Ascending aorta (tissue), 2 donors: ENCODE results near the gene OVOL3. TPM values are rescaled to one million over a fixed set of nuclear protein-coding genes. Genes with fewer than 3 reads are reported as not detected.

ENCODE experiments used
- DNase-seq, 2 donors: peaks; one replicate each; pipeline ENCODE4 v3.0.0-alpha.2; 2019; ENCODE audit warnings: low spot score in 2 of 2
- H3K27ac ChIP-seq, 2 donors: fragments of 200-600 bp; sonication (generic); one replicate each; pipeline ENCODE4 v1.5.1; 2016 to 2017; ENCODE audit warnings: mild to moderate bottlenecking in 1 of 2
- H3K27me3 ChIP-seq: fragments of 200-600 bp; sonication (generic); one replicate; pipeline ENCODE4 v1.5.1; 2017
- H3K36me3 ChIP-seq, 2 donors: fragments of 200-600 bp; sonication (generic); one replicate each; pipeline ENCODE4 v1.5.1; 2016
- H3K4me1 ChIP-seq, 2 donors: fragments of 200-600 bp; sonication (generic); one replicate each; pipeline ENCODE4 v1.5.1; 2016 to 2017; ENCODE audit warnings: mild to moderate bottlenecking in 1 of 2
- H3K4me3 ChIP-seq, 2 donors: fragments of 200-600 bp; sonication (generic); one replicate each; pipeline ENCODE4 v1.5.1; 2016 to 2017; ENCODE audit warnings: mild to moderate bottlenecking in 1 of 2
- H3K9me3 ChIP-seq, 2 donors: fragments of 200-600 bp; sonication (generic); one replicate each; pipeline ENCODE4 v1.5.1; 2016
- intact Hi-C: fragments of 100-400 bp; cut with DNase I; formaldehyde crosslinking; loops from one replicate; pipeline ENCODE4 v1.15.1; 2023
- total RNA-seq: library from RNA; depleted of rRNA; stranded (reverse); fragments of >200 nt; gene quantifications from one replicate; pipeline ENCODE4 v1.1.0, GENCODE V29; 2016
- TF ChIP-seq, protein P1 (sequence below), 3 experiments: fragments of 200-600 bp in 2 of 3; fragments of 450-650 bp in 1 of 3; sonication (generic) in 2 of 3; IDR thresholded peaks; one replicate each; pipeline ENCODE4 v1.5.1; 2016 to 2019; ENCODE audit warnings: antibody characterized with exemption in 3 of 3, mild to moderate bottlenecking in 1 of 3, moderate library complexity in 1 of 3

Gene OVOL3
- total RNA-seq, 1 donor from 2014 or later: not detected

DNA sequence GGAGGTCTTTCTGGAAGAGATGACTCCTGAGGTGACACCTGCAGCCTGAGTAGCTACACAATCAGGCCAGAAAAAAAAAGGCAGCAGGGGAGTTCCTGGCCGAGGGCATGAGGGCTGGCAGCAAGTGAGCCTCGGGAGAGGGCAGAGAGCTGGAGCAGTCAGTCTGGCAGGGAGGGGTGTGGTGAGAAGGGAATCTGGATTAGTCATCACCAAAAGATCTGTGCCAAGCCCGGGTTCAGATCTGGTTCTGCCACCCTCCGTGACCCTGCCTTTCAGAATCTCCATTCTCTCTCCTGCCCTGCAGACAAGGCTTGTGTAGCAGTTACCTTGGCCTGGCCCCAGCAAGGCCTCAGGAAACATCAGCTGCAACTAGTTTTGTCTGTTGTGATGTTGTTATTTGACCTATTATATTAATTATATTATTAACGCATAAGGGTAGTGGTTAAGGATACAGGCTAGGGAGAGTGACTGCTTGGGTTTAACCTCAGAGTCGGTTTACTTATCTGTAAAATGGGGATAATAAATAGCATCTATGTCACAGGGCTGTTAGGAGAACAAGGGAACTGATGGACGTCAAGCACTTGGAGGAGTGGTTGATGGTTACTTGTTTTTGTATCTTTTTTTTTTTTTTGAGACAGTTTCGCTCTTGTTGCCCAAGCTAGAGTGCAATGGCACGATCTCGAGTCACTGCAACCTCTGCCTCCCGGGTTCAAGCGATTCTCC, 26.2 kb downstream of the OVOL3 start:
- intact Hi-C loops: no loop called here
- H3K27me3 ChIP-seq: no peaks in the 10 kb centered on the region
- peaks cover 6 to 19% of the 10 kb centered on the region in 2 donors for H3K4me1 ChIP-seq
- H3K27ac ChIP-seq: peak overlapping the region; percentile 76 to 83
- peaks cover 3 to 5% of the 10 kb centered on the region in 2 donors for H3K36me3 ChIP-seq
- H3K9me3 ChIP-seq: no peaks in the 10 kb centered on the region
- peak overlapping the region in 1 of 2 donors; percentile 33 for H3K4me3 ChIP-seq
- peak; percentile 33 to 84 for DNase-seq
- TF ChIP-seq, protein P1, sequence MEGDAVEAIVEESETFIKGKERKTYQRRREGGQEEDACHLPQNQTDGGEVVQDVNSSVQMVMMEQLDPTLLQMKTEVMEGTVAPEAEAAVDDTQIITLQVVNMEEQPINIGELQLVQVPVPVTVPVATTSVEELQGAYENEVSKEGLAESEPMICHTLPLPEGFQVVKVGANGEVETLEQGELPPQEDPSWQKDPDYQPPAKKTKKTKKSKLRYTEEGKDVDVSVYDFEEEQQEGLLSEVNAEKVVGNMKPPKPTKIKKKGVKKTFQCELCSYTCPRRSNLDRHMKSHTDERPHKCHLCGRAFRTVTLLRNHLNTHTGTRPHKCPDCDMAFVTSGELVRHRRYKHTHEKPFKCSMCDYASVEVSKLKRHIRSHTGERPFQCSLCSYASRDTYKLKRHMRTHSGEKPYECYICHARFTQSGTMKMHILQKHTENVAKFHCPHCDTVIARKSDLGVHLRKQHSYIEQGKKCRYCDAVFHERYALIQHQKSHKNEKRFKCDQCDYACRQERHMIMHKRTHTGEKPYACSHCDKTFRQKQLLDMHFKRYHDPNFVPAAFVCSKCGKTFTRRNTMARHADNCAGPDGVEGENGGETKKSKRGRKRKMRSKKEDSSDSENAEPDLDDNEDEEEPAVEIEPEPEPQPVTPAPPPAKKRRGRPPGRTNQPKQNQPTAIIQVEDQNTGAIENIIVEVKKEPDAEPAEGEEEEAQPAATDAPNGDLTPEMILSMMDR (IDR thresholded peaks at IDR 0.05): no peak

GRCh38 chr19:36139120-36139472, 28.2 kb downstream of the OVOL3 start:
- peak overlapping the region; percentile 80 to 82 for H3K4me3 ChIP-seq
- no peaks in the 10 kb centered on the region for H3K9me3 ChIP-seq
- DNase-seq: no peak
- intact Hi-C loops: loop anchor here (1.0 kb wide), 1 partner anchor 11 kb away; no protein-coding TSS in a partner anchor
- H3K36me3 ChIP-seq: peaks cover 21 to 22% of the 10 kb centered on the region in 2 donors
- H3K4me1 ChIP-seq: peaks cover 6 to 19% of the 10 kb centered on the region in 2 donors
- TF ChIP-seq, protein P1 (IDR thresholded peaks at IDR 0.05): no peak
- H3K27ac ChIP-seq: peak overlapping the region; percentile 96 to 97
- no peaks in the 10 kb centered on the region for H3K27me3 ChIP-seq

DNA sequence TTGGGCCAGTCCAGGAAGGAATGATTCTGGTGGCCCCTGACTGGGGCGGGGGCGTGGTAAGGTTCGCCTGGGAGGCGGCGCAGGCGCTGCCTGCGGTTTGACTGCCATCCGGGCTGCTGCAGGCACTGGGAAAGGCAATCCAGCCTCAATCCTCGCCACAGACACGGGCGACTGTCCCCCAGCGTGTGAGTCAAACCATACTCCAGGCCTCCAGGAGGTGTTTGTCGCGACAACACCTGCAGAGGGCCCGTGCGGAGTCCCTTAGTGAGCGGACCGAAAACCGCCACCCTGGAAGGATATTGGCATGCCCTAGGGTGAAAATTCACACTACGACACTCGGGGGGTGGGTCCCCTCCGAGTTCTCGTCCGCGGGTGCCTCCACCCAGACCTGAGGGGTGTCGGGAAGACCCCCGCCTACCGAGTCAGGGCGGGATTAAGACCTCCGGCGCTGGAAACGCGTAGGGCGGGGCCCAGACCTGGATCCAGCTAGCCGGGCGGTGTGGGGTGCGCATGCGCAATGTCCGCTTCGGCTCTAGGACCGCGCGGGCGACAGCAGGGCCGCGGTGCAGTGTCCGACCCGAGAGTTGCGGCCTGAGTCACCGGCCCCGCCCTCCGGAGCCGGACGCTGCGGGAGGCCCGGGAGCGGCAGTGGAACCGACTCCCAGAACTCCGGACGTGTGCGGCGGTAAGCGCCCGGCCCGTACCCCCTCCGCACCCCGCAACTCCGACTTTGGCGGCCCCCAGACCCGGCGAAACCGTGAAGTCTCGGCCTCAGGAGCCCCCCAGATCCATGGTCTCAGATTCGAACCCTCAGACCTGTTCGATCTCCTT, 28.7 kb downstream of the OVOL3 start, which contains the start of gene CAPNS1:
CAPNS1 (plus strand) TSS at position 594 of the 831 bp plus-strand sequence. CDS start 946 bp downstream, outside the sequence.
- Histone ChIP-seq H3K27me3 (no peaks in the 10 kb centered on the region), H3K27ac (peak within 1 kb of the TSS; percentile 96 to 97), H3K4me3 (peak within 1 kb of the TSS; percentile 80 to 82), H3K36me3 (peaks cover 27 to 28% of the 10 kb centered on the region in 2 donors), H3K9me3 (no peaks in the 10 kb centered on the region), H3K4me1 (peaks cover 6 to 19% of the 10 kb centered on the region in 2 donors)
- TF ChIP-seq, protein P1 (IDR thresholded peaks at IDR 0.05): peak in 1 of 3 experiments; percentile 11
- intact Hi-C loops: loop anchor here (1.0 kb wide), 2 partner anchors 11 to 12 kb away; no protein-coding TSS in a partner anchor
- peak; percentile 85 to 99 for DNase-seq

GRCh38 chr19:36140304-36141038, 29.5 kb downstream of the OVOL3 start:
- intact Hi-C loops: loop anchor here (1.0 kb wide), 3 partner anchors 11 to 74 kb away; partner anchors contain the start of genes TBCB and ZNF565
- peaks cover 6 to 19% of the 10 kb centered on the region in 2 donors for H3K4me1 ChIP-seq
- DNase-seq: peak in 1 of 2 donors; percentile 73

More at GRCh38 chr19:36140304-36141038, 29.5 kb downstream of the OVOL3 start:
- TF ChIP-seq, protein P1 (IDR thresholded peaks at IDR 0.05): no peak
- Histone ChIP-seq H3K27ac (peak overlapping the region; percentile 96 to 97), H3K9me3 (no peaks in the 10 kb centered on the region), H3K36me3 (peaks cover 34 to 35% of the 10 kb centered on the region in 2 donors), H3K4me3 (peak overlapping the region; percentile 80 to 82), H3K27me3 (no peaks in the 10 kb centered on the region)
